HL-60 (cell line): ENCODE measurements around the gene PLSCR3.

ENCODE experiments used
- CTCF ChIP-seq: IDR thresholded peaks from one replicate; pipeline ENCODE4 v1.5.1; 2011; ENCODE audit warnings: low read length, control low read depth, inconsistent platforms; ENCODE audit not compliant: insufficient read depth
- GABPA ChIP-seq: IDR thresholded peaks from 2 replicates; pipeline ENCODE4 v1.6.1; 2012; ENCODE audit warnings: low read depth
- POLR2AphosphoS5 ChIP-seq: IDR thresholded peaks from 2 replicates; pipeline ENCODE4 v1.6.1; 2012; ENCODE audit warnings: low read depth
- REST ChIP-seq: IDR thresholded peaks from 2 replicates; pipeline ENCODE4 v1.6.1; 2012; ENCODE audit warnings: low read depth; ENCODE audit not compliant: insufficient replicate concordance
- SPI1 ChIP-seq: IDR thresholded peaks from 2 replicates; pipeline ENCODE4 v1.6.1; 2012; ENCODE audit warnings: low read depth, mild to moderate bottlenecking, borderline replicate concordance

GRCh38 chr17:7367083-7367482 is 27.2 kb downstream of the PLSCR3 start:
- no peak for TF ChIP-seq POLR2AphosphoS5
- TF ChIP-seq REST: no peak
- TF ChIP-seq SPI1: no peak
- no peak for TF ChIP-seq CTCF
- no peak for TF ChIP-seq GABPA
